Gastrocnemius medialis (tissue), 4 donors: ENCODE data around the gene CD209.

Experiments
- POLR2A ChIP-seq, 2 donors: fragments of 450-650 bp; IDR thresholded peaks; one replicate each; pipeline ENCODE4 v1.6.1; 2017; ENCODE audit warnings: antibody characterized with exemption in 2 of 2, mild to moderate bottlenecking in 2 of 2, moderate library complexity in 2 of 2
- TF ChIP-seq, protein P1 (sequence below), 5 experiments: fragments of 450-650 bp in 3 of 5; fragments of 200-600 bp in 2 of 5; sonication (generic) in 2 of 5; IDR thresholded peaks in 4 of 5; conservative IDR thresholded peaks in 1 of 5; 1 replicate in 4 of 5; 2 replicates in 1 of 5; pipeline ENCODE4 v1.5.1; 2016 to 2019; ENCODE audit warnings: antibody characterized with exemption in 5 of 5, mild to moderate bottlenecking in 3 of 5, moderate library complexity in 3 of 5

DNA sequence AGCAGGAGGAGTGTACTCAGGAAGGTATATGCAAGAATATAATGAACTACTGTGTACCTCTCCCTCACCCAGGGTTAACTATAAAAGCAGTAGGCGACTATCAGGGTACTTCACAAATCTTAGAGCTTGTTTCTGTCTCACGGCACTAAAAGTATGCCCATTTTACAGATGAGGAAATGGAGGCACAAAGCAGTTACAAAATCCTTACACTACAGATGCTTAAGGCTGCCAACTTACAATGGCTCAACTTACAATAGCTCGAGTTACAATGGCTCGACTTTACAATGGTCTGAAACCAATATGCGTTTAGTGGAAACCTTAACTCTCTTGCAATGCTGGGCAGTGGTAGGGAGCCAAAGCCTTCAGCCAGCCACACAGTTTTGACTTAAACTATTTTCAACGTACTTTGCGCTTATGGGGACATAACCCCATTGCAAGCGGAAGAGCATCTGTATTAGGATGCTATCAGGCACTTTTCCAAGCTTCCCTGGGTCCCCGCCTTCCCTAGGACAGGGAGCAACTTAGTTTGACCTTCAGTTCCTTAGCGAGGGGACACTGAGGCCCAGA, 49.5 kb downstream of the CD209 start:
- no peak for TF ChIP-seq POLR2A (IDR thresholded peaks at IDR 0.05)
- TF ChIP-seq, protein P1, sequence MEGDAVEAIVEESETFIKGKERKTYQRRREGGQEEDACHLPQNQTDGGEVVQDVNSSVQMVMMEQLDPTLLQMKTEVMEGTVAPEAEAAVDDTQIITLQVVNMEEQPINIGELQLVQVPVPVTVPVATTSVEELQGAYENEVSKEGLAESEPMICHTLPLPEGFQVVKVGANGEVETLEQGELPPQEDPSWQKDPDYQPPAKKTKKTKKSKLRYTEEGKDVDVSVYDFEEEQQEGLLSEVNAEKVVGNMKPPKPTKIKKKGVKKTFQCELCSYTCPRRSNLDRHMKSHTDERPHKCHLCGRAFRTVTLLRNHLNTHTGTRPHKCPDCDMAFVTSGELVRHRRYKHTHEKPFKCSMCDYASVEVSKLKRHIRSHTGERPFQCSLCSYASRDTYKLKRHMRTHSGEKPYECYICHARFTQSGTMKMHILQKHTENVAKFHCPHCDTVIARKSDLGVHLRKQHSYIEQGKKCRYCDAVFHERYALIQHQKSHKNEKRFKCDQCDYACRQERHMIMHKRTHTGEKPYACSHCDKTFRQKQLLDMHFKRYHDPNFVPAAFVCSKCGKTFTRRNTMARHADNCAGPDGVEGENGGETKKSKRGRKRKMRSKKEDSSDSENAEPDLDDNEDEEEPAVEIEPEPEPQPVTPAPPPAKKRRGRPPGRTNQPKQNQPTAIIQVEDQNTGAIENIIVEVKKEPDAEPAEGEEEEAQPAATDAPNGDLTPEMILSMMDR (IDR thresholded peaks at IDR 0.05 in 4 of 5, conservative IDR thresholded peaks at IDR 0.05 in 1 of 5) = no peak
